Smooth muscle cell of trachea (primary cell): Measurements from ENCODE around the gene HBP1. TPM values are rescaled to one million over a fixed set of nuclear protein-coding genes. Genes with fewer than 3 reads are reported as not detected.

Experiments
- total RNA-seq: library from RNA; depleted of rRNA; stranded (reverse); fragments of >200 nt; gene quantifications from 2 replicates; pipeline ENCODE4 v1.2.1, GENCODE V29; 2014

The HBP1 gene
- total RNA-seq: 108 and 138 TPM in 2 replicates

DNA sequence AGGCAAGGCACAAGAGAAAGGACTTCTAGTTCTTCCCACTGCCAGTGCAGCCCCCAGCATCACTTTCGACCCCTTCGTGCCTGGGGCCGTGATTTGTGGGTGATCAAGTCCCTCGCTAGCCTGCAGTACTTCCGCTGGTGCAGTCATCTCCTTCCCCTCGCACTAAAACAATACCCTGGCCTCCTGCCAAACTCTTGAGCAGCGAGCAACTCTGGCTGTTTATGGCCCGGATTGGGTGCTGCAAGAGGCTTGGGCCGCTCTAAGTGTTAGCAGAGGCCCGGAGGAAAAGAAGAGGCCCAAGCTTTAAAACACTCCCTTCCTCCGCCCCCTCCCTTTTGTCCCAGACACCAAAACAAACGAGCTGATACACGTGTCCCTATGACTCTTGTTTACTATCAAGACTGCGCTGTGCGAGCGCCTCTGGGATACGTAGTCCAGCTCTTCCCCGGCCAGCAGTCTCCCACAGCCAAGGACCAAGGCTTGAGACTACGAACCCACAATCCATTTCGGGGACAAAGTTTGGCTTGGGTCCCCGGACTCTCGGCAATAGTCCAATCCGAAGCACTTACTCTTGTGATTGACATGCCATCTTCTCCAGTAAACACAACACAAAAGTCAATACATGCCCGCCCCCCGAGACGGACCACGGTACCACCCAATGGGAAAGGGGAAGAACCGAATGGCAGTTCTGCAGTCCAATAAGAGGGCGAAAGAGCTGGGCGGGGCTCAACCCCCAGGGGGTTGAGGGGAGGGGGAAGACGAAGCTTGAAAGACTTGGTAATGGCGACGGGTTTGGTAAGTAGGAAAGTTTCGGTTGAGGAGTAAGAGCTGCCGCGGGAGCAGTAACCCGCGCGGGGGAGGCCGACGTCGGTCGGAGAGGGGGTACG is at the start of gene HBP1:
Gene HBP1, plus strand, starts transcription at position 771 of the 887 bp plus-strand sequence. CDS start 10,891 bp downstream, outside the sequence.

Other genes with a start within 250 kb of the HBP1 start
- 5.8 and 6.4 TPM in 2 replicates for gene PRKAR2B, start 124.3 kb upstream of the HBP1 start, total RNA-seq